HT-29 (cell line): ENCODE results near the gene HASPIN. TPM values are rescaled to one million over a fixed set of nuclear protein-coding genes. Genes with fewer than 3 reads are reported as not detected.

Experiments used
- DNase-seq: peaks from one replicate; pipeline ENCODE4 v3.0.0-alpha.2; 2015; ENCODE audit warnings: low spot score
- total RNA-seq: library from RNA; depleted of rRNA; stranded (reverse); fragments of >200 nt; shearing (Covaris generic); gene quantifications from 2 replicates; pipeline ENCODE4 v1.2.3, GENCODE V29; 2014; rRNA removed

The HASPIN gene
- 13.1 and 17.1 TPM in 2 replicates for total RNA-seq

GRCh38 chr17:3723556-3724377, at the start of gene HASPIN:
Gene HASPIN (plus strand): TSS chr17:3723903. CDS start chr17:3723936, 33 bp downstream.
- DNase-seq = peak; percentile 91

- DNase-seq = no peak
Observed at GRCh38 chr17:3675886-3676285, 47.8 kb upstream of the HASPIN start.

GRCh38 chr17:3678095-3678820, 45.4 kb upstream of the HASPIN start:
- DNase-seq = no peak

- no peak for DNase-seq
Observed at GRCh38 chr17:3678821-3679530, 44.7 kb upstream of the HASPIN start.

GRCh38 chr17:3679531-3680126, 44.1 kb upstream of the HASPIN start:
- DNase-seq = no peak

- DNase-seq = no peak
Observed at GRCh38 chr17:3681057-3681456, 42.6 kb upstream of the HASPIN start.

- no peak for DNase-seq
Observed at GRCh38 chr17:3681565-3681964, 42.1 kb upstream of the HASPIN start.

- no peak for DNase-seq
Observed at GRCh38 chr17:3682033-3682432, 41.7 kb upstream of the HASPIN start.

GRCh38 chr17:3683054-3683511, 40.6 kb upstream of the HASPIN start:
- DNase-seq = peak; percentile 36

- no peak for DNase-seq
Observed at GRCh38 chr17:3685174-3685573, 38.5 kb upstream of the HASPIN start.

GRCh38 chr17:3688027-3688553, 35.6 kb upstream of the HASPIN start:
- DNase-seq = no peak

- no peak for DNase-seq
Observed at GRCh38 chr17:3688852-3689261, 34.8 kb upstream of the HASPIN start.

GRCh38 chr17:3689262-3690093, 34.2 kb upstream of the HASPIN start:
- no peak for DNase-seq

GRCh38 chr17:3690094-3690715, 33.5 kb upstream of the HASPIN start:
- no peak for DNase-seq

- no peak for DNase-seq
Observed at GRCh38 chr17:3691617-3692067, 32.1 kb upstream of the HASPIN start.

GRCh38 chr17:3692346-3692745, 31.4 kb upstream of the HASPIN start:
- no peak for DNase-seq

GRCh38 chr17:3693141-3693540, 30.6 kb upstream of the HASPIN start:
- DNase-seq = no peak

GRCh38 chr17:3693829-3694231, 29.9 kb upstream of the HASPIN start:
- DNase-seq = no peak

- DNase-seq = no peak
Observed at GRCh38 chr17:3695129-3695722, 28.5 kb upstream of the HASPIN start.
